Ascending aorta (tissue), 2 donors: ENCODE results near the gene ZNF205. TPM values are rescaled to one million over a fixed set of nuclear protein-coding genes. Genes with fewer than 3 reads are reported as not detected.

ENCODE experiments used
- DNase-seq, 2 donors: peaks; one replicate each; pipeline ENCODE4 v3.0.0-alpha.2; 2019; ENCODE audit warnings: low spot score in 2 of 2
- H3K27ac ChIP-seq, 2 donors: fragments of 200-600 bp; sonication (generic); one replicate each; pipeline ENCODE4 v1.5.1; 2016 to 2017; ENCODE audit warnings: mild to moderate bottlenecking in 1 of 2
- H3K27me3 ChIP-seq: fragments of 200-600 bp; sonication (generic); one replicate; pipeline ENCODE4 v1.5.1; 2017
- H3K36me3 ChIP-seq, 2 donors: fragments of 200-600 bp; sonication (generic); one replicate each; pipeline ENCODE4 v1.5.1; 2016
- H3K4me1 ChIP-seq, 2 donors: fragments of 200-600 bp; sonication (generic); one replicate each; pipeline ENCODE4 v1.5.1; 2016 to 2017; ENCODE audit warnings: mild to moderate bottlenecking in 1 of 2
- H3K4me3 ChIP-seq, 2 donors: fragments of 200-600 bp; sonication (generic); one replicate each; pipeline ENCODE4 v1.5.1; 2016 to 2017; ENCODE audit warnings: mild to moderate bottlenecking in 1 of 2
- H3K9me3 ChIP-seq, 2 donors: fragments of 200-600 bp; sonication (generic); one replicate each; pipeline ENCODE4 v1.5.1; 2016
- intact Hi-C: fragments of 100-400 bp; cut with DNase I; formaldehyde crosslinking; loops from one replicate; pipeline ENCODE4 v1.15.1; 2023
- total RNA-seq: library from RNA; depleted of rRNA; stranded (reverse); fragments of >200 nt; gene quantifications from one replicate; pipeline ENCODE4 v1.1.0, GENCODE V29; 2016
- TF ChIP-seq, protein P1 (sequence below), 3 experiments: fragments of 200-600 bp in 2 of 3; fragments of 450-650 bp in 1 of 3; sonication (generic) in 2 of 3; IDR thresholded peaks; one replicate each; pipeline ENCODE4 v1.5.1; 2016 to 2019; ENCODE audit warnings: antibody characterized with exemption in 3 of 3, mild to moderate bottlenecking in 1 of 3, moderate library complexity in 1 of 3

ZNF205 gene
- total RNA-seq, 1 donor from 2014 or later = 49.8 TPM

DNA sequence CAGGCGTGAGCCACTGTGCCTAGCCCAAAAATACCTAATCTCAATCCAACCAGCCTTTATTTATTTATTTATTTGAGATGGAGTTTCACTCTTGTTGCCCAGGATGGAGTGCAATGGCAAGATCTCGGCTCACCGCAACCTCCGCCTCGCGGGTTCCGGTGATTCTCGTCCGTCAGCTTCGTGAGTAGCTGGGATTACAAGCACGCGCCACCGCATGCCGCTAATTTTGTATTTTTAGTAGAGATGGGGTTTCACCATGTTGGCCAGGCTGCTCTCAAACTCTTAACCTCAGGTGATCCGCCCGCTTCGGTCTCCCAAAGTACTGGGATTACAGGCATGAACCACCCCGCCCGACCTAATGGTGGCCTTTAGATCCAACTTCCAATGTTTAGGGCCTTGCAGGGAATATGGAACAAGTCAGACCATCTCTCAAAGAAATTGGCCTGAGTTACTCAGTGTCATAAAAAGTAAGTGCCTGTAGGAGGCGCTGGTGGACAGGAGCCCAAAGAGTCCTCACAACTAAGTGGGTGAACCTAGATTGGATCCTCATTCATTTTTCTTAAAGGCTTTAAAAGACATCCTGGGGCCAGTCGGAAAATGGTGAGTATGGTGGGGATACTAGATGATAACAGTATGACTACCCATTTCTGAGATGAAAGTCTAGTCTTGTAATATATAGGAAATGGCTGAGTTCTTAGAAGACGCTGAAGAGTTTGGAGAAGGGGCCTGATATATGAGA is 17.9 kb upstream of the ZNF205 start:
- no peaks in the 10 kb centered on the region for H3K4me1 ChIP-seq
- H3K9me3 ChIP-seq = no peaks in the 10 kb centered on the region
- intact Hi-C loops = loop anchor here (5.0 kb wide), 1 partner anchor 32 kb away; no protein-coding TSS in a partner anchor
- no peaks in the 10 kb centered on the region for H3K36me3 ChIP-seq
- TF ChIP-seq, protein P1, sequence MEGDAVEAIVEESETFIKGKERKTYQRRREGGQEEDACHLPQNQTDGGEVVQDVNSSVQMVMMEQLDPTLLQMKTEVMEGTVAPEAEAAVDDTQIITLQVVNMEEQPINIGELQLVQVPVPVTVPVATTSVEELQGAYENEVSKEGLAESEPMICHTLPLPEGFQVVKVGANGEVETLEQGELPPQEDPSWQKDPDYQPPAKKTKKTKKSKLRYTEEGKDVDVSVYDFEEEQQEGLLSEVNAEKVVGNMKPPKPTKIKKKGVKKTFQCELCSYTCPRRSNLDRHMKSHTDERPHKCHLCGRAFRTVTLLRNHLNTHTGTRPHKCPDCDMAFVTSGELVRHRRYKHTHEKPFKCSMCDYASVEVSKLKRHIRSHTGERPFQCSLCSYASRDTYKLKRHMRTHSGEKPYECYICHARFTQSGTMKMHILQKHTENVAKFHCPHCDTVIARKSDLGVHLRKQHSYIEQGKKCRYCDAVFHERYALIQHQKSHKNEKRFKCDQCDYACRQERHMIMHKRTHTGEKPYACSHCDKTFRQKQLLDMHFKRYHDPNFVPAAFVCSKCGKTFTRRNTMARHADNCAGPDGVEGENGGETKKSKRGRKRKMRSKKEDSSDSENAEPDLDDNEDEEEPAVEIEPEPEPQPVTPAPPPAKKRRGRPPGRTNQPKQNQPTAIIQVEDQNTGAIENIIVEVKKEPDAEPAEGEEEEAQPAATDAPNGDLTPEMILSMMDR (IDR thresholded peaks at IDR 0.05) = peak; percentile 12 to 26 (median 17)
- no peak overlapping the region for H3K27ac ChIP-seq
- DNase-seq = no peak
- no peaks in the 10 kb centered on the region for H3K27me3 ChIP-seq
- no peak overlapping the region for H3K4me3 ChIP-seq

DNA sequence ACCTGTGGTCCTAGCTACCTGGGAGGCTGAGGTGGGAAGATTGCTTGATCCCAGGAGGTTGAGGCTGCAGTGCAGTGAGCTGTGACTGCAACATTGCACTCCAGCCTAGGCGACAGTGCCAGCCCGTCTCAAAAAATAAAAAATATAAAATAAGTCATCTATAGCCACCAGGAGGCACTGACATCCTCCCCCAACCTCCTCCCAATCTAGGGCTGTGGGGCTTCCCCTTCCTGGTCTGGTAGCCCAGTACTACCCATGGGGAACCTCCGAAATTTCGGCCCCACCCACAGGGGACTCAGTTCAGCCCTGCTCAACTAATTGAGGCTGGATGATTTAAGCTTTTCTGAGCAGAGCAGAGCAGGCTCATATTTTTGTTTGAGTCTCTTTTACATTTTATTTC is 16.5 kb upstream of the ZNF205 start:
- Histone ChIP-seq H3K9me3 (no peaks in the 10 kb centered on the region), H3K36me3 (no peaks in the 10 kb centered on the region), H3K27me3 (no peaks in the 10 kb centered on the region), H3K27ac (no peak overlapping the region), H3K4me1 (peaks cover 0 to 6% of the 10 kb centered on the region in 2 donors), H3K4me3 (no peak overlapping the region)
- TF ChIP-seq, protein P1 (IDR thresholded peaks at IDR 0.05) = peak in 1 of 3 experiments; percentile 21
- DNase-seq = no peak
- intact Hi-C loops = loop anchor here (5.0 kb wide), 1 partner anchor 34 kb away; no protein-coding TSS in a partner anchor

DNA sequence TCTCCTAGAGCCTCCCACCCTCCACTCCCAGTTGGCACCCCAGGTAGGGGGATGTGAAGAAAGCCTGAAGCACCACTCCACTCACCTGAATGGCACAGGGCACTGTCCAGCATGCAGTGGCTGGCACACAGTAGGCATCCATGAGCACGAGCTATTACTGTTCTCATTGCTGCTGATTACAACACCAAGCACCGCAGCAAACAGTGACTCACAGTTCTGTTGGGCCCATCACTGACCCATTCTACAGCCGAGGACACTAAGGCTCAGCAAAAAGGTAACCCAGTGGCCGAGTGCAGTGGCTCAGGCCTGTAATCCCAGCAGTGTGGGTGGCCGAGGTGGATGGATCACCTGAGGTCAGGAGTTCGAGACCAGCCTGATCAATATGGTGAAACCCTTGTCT is 16.0 kb upstream of the ZNF205 start:
- intact Hi-C loops = loop anchor here (5.0 kb wide), 1 partner anchor 34 kb away; no protein-coding TSS in a partner anchor
- TF ChIP-seq, protein P1 (IDR thresholded peaks at IDR 0.05) = no peak
- H3K27ac ChIP-seq = no peak overlapping the region
- H3K36me3 ChIP-seq = no peaks in the 10 kb centered on the region
- no peak overlapping the region for H3K4me3 ChIP-seq
- H3K4me1 ChIP-seq = peaks cover 0 to 6% of the 10 kb centered on the region in 2 donors
- no peaks in the 10 kb centered on the region for H3K27me3 ChIP-seq
- DNase-seq = no peak
- no peaks in the 10 kb centered on the region for H3K9me3 ChIP-seq

DNA sequence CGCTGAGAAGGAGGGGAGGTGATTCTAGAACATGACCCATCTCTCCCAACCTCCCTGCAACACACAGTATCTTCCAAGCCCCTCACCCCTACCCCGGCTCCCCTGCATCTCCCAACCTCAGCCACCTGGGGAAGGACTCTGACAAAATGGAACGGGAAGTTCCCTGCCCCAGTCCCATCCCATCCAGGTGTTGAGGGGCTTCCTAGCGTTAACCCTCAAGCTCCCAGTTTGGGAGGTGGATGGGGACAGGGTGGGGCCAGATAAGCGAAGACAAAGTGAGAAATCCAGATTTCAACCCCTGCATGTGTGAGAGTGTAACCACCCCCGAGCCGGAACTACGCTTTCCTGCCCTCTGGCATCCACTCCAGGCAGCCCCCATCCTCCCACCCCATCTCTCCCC is 15.1 kb upstream of the ZNF205 start:
- intact Hi-C loops = loop anchor here (5.0 kb wide), 1 partner anchor 35 kb away; no protein-coding TSS in a partner anchor
- H3K27me3 ChIP-seq = no peaks in the 10 kb centered on the region
- H3K36me3 ChIP-seq = no peaks in the 10 kb centered on the region
- H3K4me3 ChIP-seq = no peak overlapping the region
- no peak for DNase-seq
- TF ChIP-seq, protein P1 (IDR thresholded peaks at IDR 0.05) = no peak
- peaks cover 0 to 6% of the 10 kb centered on the region in 2 donors for H3K4me1 ChIP-seq
- no peak overlapping the region for H3K27ac ChIP-seq
- no peaks in the 10 kb centered on the region for H3K9me3 ChIP-seq

DNA sequence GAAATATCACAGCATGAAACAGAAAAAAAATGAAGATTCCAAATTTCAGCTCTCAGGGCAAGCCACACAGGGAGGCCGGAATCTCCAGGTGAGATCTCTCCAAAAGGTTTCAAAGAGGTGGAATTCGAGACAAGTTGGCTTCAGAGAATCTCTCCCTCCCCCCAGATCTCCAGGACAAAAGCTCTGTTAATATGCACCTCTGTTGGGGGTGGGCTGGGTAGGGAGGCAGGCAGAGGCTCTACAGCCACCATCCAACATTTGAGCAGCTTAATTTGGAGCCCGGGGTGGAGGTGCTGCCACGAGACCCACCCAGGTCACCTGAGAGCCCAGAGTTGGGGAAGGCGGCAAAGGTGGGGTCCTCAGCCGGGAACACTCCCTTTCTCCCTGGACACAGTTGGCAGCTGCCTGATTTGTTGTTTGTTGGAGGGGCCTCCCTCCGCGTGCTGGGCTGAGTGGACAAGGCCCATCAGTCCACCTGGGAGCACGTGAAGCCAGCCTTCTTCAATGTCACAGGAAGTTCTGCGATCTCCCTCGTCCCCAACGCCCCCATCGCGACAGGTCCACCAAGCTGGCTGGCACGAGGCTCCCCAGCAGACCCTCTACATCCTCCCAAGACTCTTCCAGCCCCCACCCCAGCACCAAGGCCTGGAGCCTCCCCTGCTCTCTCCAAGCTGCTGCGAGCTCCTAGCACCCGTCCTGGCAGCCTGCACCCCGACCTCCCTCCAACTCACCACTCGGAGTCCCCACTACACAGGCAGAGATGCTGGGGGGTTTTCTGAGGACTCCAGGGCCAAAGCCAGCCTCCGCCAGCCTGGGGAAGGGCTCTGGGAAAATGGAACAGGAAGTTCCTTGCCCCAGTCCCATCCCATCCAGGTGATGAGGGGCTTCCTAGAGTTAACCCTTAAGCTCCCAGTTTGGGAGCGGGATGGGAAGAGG is 13.7 kb upstream of the ZNF205 start, which contains the start of gene ZSCAN10:
Gene ZSCAN10 (minus strand): TSS at position 836 of the 936 bp plus-strand sequence. CDS start 6,357 bp downstream, outside the sequence.
- H3K36me3 ChIP-seq = no peaks in the 10 kb centered on the region
- no peak for DNase-seq
- H3K4me3 ChIP-seq = peak within 1 kb of the TSS; percentile 26 to 38
- H3K27me3 ChIP-seq = no peaks in the 10 kb centered on the region
- no peaks in the 10 kb centered on the region for H3K9me3 ChIP-seq
- peaks cover 0 to 6% of the 10 kb centered on the region in 2 donors for H3K4me1 ChIP-seq
- TF ChIP-seq, protein P1 (IDR thresholded peaks at IDR 0.05) = no peak
- H3K27ac ChIP-seq = no peak within 1 kb of the TSS
- intact Hi-C loops = loop anchor here (5.0 kb wide), 1 partner anchor 36 kb away; no protein-coding TSS in a partner anchor
